Esophagus muscularis mucosa (tissue), 4 donors: ENCODE measurements around the gene KHK. TPM values are rescaled to one million over a fixed set of nuclear protein-coding genes. Genes with fewer than 3 reads are reported as not detected.

Experiments
- DNase-seq: peaks from one replicate; pipeline ENCODE4 v3.0.0-alpha.2; 2017; ENCODE audit errors: extremely low spot score
- H3K27ac ChIP-seq, 4 donors: fragments of 200-600 bp; sonication (generic); replicated peaks in 1 of 4; 1 replicate in 3 of 4; 2 replicates in 1 of 4; pipeline ENCODE4 v1.5.1; 2016 to 2019; ENCODE audit warnings: mild to moderate bottlenecking in 1 of 4
- H3K27me3 ChIP-seq, 4 donors: fragments of 200-600 bp; sonication (generic); one replicate each; pipeline versions ENCODE4 v1.5.1 to v1.6.0; 2016 to 2019
- H3K36me3 ChIP-seq, 4 donors: fragments of 200-600 bp; sonication (generic); one replicate each; pipeline ENCODE4 v1.5.1; 2016 to 2019
- H3K4me1 ChIP-seq, 4 donors: fragments of 200-600 bp; sonication (generic); one replicate each; pipeline ENCODE4 v1.5.1; 2016 to 2019
- H3K4me3 ChIP-seq, 4 donors: fragments of 200-600 bp; sonication (generic); 1 replicate in 2 of 4; 2 replicates in 2 of 4; pipeline ENCODE4 v1.5.1; 2016 to 2019; ENCODE audit warnings: mild to moderate bottlenecking in 4 of 4, moderate library complexity in 1 of 4
- H3K9me3 ChIP-seq, 4 donors: fragments of 200-600 bp; sonication (generic); 1 replicate in 3 of 4; 2 replicates in 1 of 4; pipeline ENCODE4 v1.5.1; 2016 to 2019
- EP300 ChIP-seq: sonication (generic); formaldehyde crosslinking; IDR thresholded peaks from one replicate; pipeline ENCODE4 v1.6.1; 2017; ENCODE audit warnings: antibody characterized with exemption
- POLR2A ChIP-seq: fragments of 450-650 bp; IDR thresholded peaks from one replicate; pipeline ENCODE4 v1.6.1; 2017; ENCODE audit warnings: antibody characterized with exemption, moderate library complexity, mild to moderate bottlenecking, low read depth
- POLR2AphosphoS5 ChIP-seq, 2 donors: sonication (generic); formaldehyde crosslinking; IDR thresholded peaks; one replicate each; pipeline ENCODE4 v1.6.1; 2017; ENCODE audit warnings: antibody characterized with exemption in 2 of 2
- WGBS: methylation state at CpG from one replicate; pipeline ENCODE4 v1.1.5; 2018; 5-methylcytosine and 5-hydroxymethylcytosine counted together
- intact Hi-C: fragments of 100-400 bp; cut with DNase I; formaldehyde crosslinking; loops from one replicate; pipeline ENCODE4 v1.15.1; 2023
- total RNA-seq, 4 donors: library from RNA; depleted of rRNA; stranded (reverse); fragments of >200 nt; gene quantifications; one replicate each; pipeline versions ENCODE4 v1.1.0 to v1.2.1, GENCODE V29; 2016
- TF ChIP-seq, protein P1 (sequence below), 3 experiments: fragments of 200-600 bp in 2 of 3; fragments of 450-650 bp in 1 of 3; sonication (generic) in 2 of 3; IDR thresholded peaks; one replicate each; pipeline ENCODE4 v1.5.1; 2017 to 2019; ENCODE audit warnings: antibody characterized with exemption in 3 of 3, mild to moderate bottlenecking in 2 of 3, moderate library complexity in 1 of 3

The KHK gene
- total RNA-seq, 4 donors from 2014 or later: 1.2 to 6.3 (median 1.7) TPM

- Histone ChIP-seq H3K9me3 (no peaks in the 10 kb centered on the region), H3K27ac (no peak overlapping the region), H3K4me3 (no peak overlapping the region), H3K4me1 (peaks cover 3 to 23% (median 17%) of the 10 kb centered on the region in 4 donors), H3K27me3 (no peaks in the 10 kb centered on the region), H3K36me3 (peaks cover 42 to 69% (median 68%) of the 10 kb centered on the region in 4 donors)
- DNase-seq: no peak
- intact Hi-C loops: no loop called here
- TF ChIP-seq POLR2A: no peak
- TF ChIP-seq EP300: no peak
- 95% methylated on average over 6 of the region's 7 CpGs for WGBS
Observed at GRCh38 chr2:27039871-27040270, 46.7 kb upstream of the KHK start.

- H3K9me3 ChIP-seq: no peaks in the 10 kb centered on the region
- no peak for DNase-seq
- peaks cover 42 to 65% (median 64%) of the 10 kb centered on the region in 4 donors for H3K36me3 ChIP-seq
- intact Hi-C loops: no loop called here
- no peak overlapping the region for H3K4me3 ChIP-seq
- H3K27ac ChIP-seq: no peak overlapping the region
- no peaks in the 10 kb centered on the region for H3K27me3 ChIP-seq
- H3K4me1 ChIP-seq: peaks cover 0 to 19% (median 13%) of the 10 kb centered on the region in 4 donors
- TF ChIP-seq EP300 (no peak), POLR2AphosphoS5 (IDR thresholded peaks at IDR 0.05) (no peak), POLR2A (no peak)
- TF ChIP-seq, protein P1, sequence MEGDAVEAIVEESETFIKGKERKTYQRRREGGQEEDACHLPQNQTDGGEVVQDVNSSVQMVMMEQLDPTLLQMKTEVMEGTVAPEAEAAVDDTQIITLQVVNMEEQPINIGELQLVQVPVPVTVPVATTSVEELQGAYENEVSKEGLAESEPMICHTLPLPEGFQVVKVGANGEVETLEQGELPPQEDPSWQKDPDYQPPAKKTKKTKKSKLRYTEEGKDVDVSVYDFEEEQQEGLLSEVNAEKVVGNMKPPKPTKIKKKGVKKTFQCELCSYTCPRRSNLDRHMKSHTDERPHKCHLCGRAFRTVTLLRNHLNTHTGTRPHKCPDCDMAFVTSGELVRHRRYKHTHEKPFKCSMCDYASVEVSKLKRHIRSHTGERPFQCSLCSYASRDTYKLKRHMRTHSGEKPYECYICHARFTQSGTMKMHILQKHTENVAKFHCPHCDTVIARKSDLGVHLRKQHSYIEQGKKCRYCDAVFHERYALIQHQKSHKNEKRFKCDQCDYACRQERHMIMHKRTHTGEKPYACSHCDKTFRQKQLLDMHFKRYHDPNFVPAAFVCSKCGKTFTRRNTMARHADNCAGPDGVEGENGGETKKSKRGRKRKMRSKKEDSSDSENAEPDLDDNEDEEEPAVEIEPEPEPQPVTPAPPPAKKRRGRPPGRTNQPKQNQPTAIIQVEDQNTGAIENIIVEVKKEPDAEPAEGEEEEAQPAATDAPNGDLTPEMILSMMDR (IDR thresholded peaks at IDR 0.05): no peak
- WGBS: 100% methylated on average over 5 of the region's 8 CpGs
Observed at GRCh38 chr2:27040282-27040681, 46.3 kb upstream of the KHK start.

DNA sequence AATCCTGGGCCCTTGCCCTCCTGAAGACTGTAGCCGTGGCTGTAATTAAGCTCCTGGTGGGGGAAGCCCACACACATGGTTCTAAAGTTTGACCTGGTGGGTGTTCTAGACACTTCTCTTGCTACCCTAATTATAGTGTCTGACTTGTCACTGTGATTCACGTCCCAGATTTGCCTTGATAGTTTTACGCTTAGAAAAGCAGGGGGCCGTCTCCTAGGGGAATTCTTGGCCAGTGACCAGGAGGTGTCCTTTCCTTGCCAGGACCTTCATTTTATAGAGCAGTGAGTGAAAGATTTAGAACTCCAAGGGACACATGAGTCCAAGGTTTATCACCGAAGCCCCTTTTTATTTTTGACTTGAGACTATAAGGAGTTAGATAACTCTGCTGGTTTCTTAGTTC lies 44.8 kb upstream of the KHK start:
- Histone ChIP-seq H3K4me1 (peaks cover 0 to 17% (median 10%) of the 10 kb centered on the region in 4 donors), H3K36me3 (peaks cover 37 to 50% (median 49%) of the 10 kb centered on the region in 4 donors), H3K27me3 (no peaks in the 10 kb centered on the region), H3K27ac (peak overlapping the region in 2 of 4 donors; percentile 7 to 42), H3K4me3 (no peak overlapping the region), H3K9me3 (no peaks in the 10 kb centered on the region)
- 43% methylated on average over 5 of the region's 5 CpGs for WGBS
- TF ChIP-seq, protein P1 (IDR thresholded peaks at IDR 0.05): no peak
- TF ChIP-seq EP300 (no peak), POLR2A (no peak), POLR2AphosphoS5 (IDR thresholded peaks at IDR 0.05) (no peak)
- intact Hi-C loops: no loop called here
- no peak for DNase-seq

- H3K27me3 ChIP-seq: no peaks in the 10 kb centered on the region
- no peak for DNase-seq
- intact Hi-C loops: no loop called here
- peaks cover 32 to 46% (median 45%) of the 10 kb centered on the region in 4 donors for H3K36me3 ChIP-seq
- no peaks in the 10 kb centered on the region for H3K9me3 ChIP-seq
- WGBS: 74% methylated on average over 10 of the region's 10 CpGs
- peaks cover 0 to 17% (median 10%) of the 10 kb centered on the region in 4 donors for H3K4me1 ChIP-seq
- TF ChIP-seq, protein P1 (IDR thresholded peaks at IDR 0.05): no peak
- peak in 1 of 2 donors; percentile 8 for TF ChIP-seq POLR2AphosphoS5 (IDR thresholded peaks at IDR 0.05)
- H3K4me3 ChIP-seq: no peak overlapping the region
- H3K27ac ChIP-seq: peak overlapping the region in 1 of 4 donors; percentile 7
Observed at GRCh38 chr2:27042159-27042661, 44.4 kb upstream of the KHK start.

- intact Hi-C loops: no loop called here
- DNase-seq: no peak
- Histone ChIP-seq H3K27me3 (no peaks in the 10 kb centered on the region), H3K4me1 (peaks cover 0 to 17% (median 10%) of the 10 kb centered on the region in 4 donors), H3K4me3 (no peak overlapping the region), H3K36me3 (peaks cover 23 to 37% (median 36%) of the 10 kb centered on the region in 4 donors), H3K27ac (no peak overlapping the region), H3K9me3 (no peaks in the 10 kb centered on the region)
- WGBS: 94% methylated on average over 7 of the region's 7 CpGs
- no peak for TF ChIP-seq POLR2AphosphoS5 (IDR thresholded peaks at IDR 0.05)
- TF ChIP-seq EP300: no peak
- TF ChIP-seq, protein P1 (IDR thresholded peaks at IDR 0.05): no peak
- no peak for TF ChIP-seq POLR2A
Observed at GRCh38 chr2:27042985-27043634, 43.5 kb upstream of the KHK start.
